Peyer's patch (tissue), 4 donors: ENCODE measurements around the gene ADAMTS2.

ENCODE experiments used
- POLR2A ChIP-seq, 2 donors: fragments of 450-650 bp; IDR thresholded peaks; one replicate each; pipeline ENCODE4 v1.5.1; 2017; ENCODE audit warnings: antibody characterized with exemption in 2 of 2, mild to moderate bottlenecking in 2 of 2, moderate library complexity in 2 of 2
- TF ChIP-seq, protein P1 (sequence below), 6 experiments: fragments of 450-650 bp in 4 of 6; fragments of 200-600 bp in 2 of 6; sonication (generic) in 1 of 6; IDR thresholded peaks; one replicate each; pipeline ENCODE4 v1.5.1; 2017 to 2019; ENCODE audit warnings: antibody characterized with exemption in 6 of 6, mild to moderate bottlenecking in 3 of 6, moderate library complexity in 1 of 6

GRCh38 chr5:179393078-179393477 lies 47.8 kb upstream of the ADAMTS2 start:
- TF ChIP-seq, protein P1, sequence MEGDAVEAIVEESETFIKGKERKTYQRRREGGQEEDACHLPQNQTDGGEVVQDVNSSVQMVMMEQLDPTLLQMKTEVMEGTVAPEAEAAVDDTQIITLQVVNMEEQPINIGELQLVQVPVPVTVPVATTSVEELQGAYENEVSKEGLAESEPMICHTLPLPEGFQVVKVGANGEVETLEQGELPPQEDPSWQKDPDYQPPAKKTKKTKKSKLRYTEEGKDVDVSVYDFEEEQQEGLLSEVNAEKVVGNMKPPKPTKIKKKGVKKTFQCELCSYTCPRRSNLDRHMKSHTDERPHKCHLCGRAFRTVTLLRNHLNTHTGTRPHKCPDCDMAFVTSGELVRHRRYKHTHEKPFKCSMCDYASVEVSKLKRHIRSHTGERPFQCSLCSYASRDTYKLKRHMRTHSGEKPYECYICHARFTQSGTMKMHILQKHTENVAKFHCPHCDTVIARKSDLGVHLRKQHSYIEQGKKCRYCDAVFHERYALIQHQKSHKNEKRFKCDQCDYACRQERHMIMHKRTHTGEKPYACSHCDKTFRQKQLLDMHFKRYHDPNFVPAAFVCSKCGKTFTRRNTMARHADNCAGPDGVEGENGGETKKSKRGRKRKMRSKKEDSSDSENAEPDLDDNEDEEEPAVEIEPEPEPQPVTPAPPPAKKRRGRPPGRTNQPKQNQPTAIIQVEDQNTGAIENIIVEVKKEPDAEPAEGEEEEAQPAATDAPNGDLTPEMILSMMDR (IDR thresholded peaks at IDR 0.05) = no peak
- no peak for TF ChIP-seq POLR2A (IDR thresholded peaks at IDR 0.05)
